Measurements from ENCODE around the gene PRR5L. TPM values are rescaled to one million over a fixed set of nuclear protein-coding genes. Genes with fewer than 3 reads are reported as not detected.

Gene PRR5L
- total RNA-seq, 1 experiment from 2014 or later, result 38.2 TPM

DNA sequence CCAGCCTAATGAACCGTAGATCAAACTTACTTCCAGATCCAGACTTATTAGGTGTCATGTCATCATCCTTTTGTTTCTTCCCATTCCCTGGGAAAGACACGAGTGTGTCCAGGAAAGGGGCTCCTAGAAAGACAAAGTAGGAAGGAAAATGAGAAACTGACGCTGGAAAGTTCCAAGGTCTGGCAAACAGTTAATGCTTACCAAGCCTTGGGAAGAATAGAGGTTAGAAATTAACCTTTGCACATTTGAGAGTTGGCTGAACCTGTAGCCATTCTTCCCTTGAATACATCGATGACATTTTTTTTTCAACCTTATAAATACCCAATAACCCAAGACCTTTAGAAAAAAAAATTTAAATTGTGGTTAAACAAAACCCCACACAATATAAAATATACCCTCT lies 136.7 kb downstream of the PRR5L start:
- no peak for DNase-seq (ENCODE audit: low spot score)

DNA sequence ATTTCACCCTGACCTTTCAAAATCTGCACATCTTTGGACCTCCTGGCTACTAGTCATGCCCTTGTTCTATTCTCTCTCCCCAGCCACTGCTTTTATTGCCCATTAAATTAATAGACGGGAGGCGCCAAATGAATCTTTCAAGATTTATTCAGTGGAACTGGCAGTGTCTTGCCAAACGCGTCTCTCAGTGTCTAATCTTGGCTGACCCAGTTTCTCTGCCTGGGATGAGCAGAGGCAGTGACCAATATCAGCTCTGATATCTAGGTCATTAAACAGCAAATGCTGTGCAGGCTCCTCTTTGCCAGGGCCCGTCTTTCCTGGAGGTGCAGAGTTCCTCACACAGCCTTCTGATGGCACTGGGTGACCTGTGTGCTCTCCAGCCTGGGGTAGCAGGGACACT lies 140.0 kb downstream of the PRR5L start:
- DNase-seq (ENCODE audit: low spot score), result no peak

DNA sequence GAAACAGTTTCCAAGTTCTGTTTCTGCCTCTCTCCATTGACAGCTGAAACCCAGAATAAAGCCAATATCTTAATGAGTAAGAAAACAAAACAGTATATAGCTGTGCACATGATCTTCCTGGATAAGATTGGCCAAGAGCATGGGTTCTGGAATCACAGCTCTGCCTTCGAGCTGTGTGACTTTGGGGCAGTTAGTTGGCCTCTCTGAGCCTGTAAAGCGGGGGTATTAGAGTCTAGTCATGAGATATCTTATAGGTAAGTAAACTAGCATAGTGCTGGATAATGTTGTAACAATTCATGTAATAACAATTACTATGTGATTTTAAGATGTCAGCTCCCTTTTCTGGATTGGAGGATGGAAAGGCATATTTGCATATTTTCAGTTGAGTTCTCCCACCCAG lies 140.5 kb downstream of the PRR5L start:
- DNase-seq (ENCODE audit: low spot score), result no peak

DNA sequence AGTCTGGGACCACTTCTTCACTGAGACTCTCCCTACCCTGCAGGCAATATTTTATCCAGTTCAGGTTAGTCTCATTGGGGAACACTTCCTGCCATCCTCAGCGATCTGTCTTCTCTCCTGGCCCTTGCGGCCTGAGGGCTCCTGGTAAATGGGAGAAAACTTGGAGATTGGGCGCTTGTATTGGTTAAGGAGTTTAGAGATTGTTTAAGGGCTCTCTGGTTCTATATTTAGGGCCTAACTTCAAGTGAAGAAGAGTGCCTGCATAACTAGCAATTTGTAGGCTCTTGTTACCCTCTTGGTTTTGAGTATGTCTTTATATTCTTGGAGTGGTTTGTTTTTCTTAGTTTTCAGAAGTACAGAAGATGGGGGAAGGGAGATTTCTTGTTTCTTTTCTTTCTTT lies 141.3 kb downstream of the PRR5L start:
- no peak for DNase-seq (ENCODE audit: low spot score)

DNA sequence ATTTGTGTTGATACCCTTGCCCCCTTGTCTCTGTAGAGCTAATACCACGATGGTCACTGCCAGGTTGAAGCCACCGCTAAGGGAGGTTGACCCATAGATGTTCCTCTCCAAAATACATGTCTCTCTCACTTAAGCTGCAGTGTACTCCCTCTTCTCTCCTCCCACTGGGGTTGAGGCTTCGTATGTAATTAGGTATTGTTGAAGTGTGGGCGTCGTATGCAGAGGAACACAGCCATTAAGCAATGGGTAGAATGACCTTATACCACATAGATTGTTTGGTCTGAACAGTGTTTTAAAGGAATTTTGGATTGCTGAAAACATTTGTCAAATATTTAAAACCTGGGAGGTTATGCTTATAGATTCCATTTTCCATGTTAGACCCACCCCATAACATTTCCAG lies 142.0 kb downstream of the PRR5L start:
- no peak for DNase-seq (ENCODE audit: low spot score)

DNA sequence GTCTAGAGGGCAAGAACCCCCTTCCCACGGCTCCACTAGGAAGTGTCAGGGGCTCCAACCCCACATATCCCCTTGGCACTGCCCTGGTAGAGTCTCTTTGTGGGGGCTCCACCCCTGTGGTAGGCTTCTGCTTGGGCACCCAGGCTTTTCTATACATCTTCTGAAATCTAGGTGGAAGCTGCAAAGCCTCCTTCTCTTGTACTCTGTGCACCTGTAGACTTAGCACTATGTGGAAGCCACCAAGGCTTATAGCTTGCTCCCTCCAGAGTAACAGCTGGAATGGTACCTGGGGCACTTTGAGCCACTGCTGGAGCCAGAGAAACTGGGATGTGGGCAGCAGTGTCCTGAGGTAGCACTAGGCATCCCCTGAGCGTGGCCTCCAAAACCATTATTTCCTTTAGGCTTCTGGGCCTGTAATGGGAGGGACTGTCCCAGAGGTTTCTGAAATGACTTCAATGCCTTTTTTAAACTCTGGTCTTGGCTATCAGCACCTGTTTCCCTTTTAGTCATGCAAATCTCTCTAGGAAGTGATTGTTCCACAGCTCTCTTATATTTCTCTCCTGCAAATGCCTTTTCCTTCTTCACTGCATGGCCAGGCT lies 145.6 kb downstream of the PRR5L start:
- DNase-seq (ENCODE audit: low spot score), result no peak

DNA sequence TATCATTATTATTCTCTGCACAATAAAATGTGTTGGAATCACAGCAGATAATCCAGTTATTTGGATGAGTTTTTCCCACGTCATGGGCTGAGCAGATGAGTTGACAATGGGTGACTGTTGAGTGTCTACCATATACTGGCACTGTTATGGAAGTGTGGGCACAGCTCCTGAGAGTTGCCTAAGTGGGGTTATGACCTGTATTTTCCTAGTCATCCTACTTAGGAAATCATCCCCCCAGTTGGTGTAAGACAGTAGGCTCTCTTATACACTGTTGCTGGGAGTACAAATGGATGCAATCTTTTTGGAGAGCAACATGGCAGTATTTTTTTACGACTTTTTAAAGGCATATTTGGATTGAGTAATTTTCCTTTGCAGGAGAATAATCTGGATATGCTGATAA lies 147.6 kb downstream of the PRR5L start:
- no peak for DNase-seq (ENCODE audit: low spot score)

DNA sequence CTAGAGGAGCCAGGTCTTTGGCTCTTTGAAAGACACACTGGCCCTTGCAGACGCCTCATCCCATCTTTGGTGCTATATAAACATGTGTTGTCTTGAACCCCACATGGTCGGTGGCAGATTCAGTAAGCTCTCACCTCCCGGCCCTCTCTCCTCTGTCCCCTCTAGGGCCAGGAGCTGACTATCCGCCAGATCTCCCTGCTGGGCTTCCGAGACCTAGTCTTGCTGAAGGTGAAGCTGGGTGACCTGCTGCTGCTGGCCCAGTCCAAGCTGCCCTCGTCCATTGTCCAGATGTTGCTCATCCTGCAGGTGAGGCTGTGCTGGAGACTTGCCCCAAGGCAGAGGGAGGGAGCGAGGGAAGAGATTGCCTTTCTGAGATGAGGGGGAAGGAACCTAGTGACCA lies 150.0 kb downstream of the PRR5L start:
- no peak for DNase-seq (ENCODE audit: low spot score)

DNA sequence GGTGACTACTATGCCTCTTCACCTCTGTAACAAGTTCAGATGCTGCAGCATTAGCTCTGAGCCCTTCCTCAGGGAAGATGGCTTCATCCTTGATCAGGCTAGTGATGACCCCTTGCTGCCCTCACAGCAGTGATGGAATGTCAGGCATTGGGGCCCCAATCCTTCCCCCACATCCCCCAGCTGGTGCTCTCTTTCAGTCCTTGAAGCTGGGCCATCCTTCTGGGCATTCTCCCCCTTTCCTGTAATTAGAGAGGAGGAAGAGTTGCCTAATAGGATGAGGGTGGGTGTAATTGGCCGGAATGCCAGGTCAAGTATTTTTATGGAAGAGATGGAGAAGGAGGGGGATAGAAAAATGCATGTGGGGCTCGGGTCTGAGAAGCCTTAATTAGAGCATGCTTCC lies 151.4 kb downstream of the PRR5L start:
- no peak for DNase-seq (ENCODE audit: low spot score)

DNA sequence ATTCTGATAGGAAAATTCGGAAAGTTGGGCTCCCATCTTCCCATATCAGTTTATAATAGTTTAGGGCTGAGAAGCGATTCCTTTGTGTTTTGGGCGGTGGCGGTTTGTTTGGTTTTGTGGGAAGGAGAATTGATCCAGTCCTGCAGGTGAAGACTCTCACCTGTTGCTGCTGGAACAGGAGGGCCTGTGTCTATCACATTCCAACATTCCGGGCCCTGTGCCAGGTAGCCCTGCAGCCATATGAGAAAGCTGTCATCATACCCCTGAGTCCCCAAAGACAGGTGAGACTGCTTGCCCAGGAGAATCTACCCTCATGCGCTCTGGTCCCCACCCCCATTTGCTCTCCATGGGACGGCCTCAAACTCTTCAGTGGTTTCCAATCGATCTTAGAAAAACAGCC lies 151.9 kb downstream of the PRR5L start:
- no peak for DNase-seq (ENCODE audit: low spot score)

DNA sequence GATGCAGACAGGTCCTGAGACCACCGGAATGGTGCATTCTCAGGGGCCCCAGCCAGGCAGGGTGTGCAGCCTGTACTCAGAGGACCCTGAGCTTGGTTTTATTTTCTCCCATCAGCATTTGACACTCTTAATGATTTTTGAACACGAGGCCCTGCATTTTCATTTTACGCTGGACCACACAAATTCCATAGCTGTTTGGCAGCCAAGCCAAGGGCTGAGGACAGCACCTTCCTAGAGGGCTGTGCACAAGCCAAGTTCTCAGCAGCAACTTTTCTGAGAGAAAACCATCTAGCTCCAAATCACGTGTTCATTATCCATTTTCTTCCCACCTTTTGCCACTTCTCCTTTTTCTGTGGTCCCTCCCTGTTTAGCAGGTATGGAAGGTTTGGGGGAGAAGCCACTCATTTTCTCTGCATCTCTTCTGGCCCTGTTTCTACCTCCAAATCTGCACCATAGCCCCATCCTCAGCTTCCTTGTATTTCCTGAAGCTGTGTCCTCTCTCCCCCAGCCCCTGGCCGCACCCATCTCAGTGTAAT lies 153.5 kb downstream of the PRR5L start:
- DNase-seq (ENCODE audit: low spot score), result no peak

DNA sequence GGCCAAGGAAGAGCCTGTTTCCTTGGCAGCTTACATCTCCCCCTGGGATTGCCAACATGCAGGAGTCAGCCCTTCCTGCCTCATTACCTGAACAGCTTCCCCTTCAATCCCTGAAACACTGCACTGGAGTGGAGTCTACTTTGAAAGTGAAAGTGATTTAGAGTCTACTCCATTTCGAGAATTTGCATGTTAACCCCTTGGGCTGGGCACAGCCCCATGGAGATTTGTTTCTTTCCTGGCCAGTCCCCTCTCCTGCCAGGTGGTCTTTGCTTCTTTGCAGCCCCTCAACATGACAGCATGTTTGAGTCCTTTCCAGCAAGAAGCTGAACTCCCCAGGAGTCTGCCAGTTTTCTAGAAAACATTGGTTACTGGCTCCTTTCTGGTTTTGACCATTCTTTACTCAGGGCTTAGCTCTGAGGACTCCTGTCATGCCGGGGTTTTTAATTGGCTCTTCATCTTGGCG lies 154.1 kb downstream of the PRR5L start:
- no peak for DNase-seq (ENCODE audit: low spot score)

DNA sequence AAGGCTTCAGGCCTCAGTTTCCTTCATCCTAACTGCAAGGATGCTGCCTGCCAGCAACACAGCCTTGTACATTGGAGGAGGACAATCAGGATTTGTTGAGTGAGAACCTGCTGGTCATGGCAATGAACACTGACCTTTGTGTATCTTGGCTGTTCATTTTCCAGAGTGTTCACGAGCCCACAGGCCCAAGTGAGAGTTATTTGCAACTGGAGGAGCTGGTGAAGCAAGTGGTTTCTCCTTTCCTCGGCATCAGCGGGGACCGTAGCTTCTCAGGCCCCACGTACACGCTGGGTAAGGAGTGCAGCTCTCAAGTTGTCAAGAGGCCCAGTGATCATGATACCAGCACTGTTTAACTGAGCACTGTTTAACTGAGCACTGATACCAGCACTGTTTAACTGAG lies 155.0 kb downstream of the PRR5L start:
- no peak for DNase-seq (ENCODE audit: low spot score)

DNA sequence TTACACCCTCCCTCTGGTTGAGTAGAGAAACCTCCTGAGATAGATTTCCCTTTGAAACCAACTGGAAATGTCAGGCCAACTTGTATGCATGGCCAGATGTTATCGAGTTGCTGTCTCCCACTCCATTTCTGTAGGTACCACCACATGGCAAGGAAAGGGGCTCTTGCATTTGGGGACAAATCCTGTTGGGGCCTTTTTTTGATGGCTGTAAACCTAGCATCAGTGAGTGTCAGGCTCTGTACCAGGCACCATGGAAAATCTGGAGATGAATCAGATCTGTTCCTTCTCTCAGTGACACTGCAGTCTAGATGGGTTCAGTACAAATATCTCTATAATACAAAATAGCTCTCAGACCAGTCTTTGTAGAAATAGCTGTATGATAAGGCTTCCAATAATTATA lies 155.6 kb downstream of the PRR5L start:
- no peak for DNase-seq (ENCODE audit: low spot score)

DNA sequence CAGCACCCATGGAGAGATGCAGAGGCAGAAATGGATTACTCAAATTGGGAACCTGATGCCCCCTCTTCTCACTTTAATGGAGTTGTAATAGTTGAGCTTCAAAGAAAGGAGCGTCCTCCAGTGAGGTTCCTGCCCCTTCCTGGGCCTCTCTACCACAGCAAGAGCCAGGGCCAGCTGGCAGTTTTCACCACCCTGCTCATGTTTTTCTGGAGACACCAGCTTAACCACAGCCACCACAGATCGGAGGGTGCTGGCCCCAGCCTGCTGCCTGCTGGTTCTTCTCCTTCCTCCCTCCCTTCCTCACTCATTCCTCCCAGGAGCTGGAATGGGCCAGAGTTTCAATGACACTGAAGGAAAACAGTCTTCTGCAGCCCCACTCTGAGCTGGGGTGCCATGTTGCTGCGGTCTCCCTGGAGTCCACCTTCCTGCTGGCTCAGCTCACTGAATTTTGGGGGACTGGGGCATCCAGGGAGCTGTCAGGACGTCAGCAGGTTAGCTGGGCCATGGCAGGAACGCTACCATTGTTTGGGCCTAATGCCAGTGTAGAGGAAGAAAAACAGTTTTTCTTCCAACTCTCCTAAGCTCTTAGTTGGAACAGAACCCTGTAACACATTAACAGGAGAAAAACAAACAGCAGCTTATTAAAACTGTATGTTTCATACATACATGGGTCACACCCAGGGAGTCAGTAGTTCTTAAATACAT lies 156.3 kb downstream of the PRR5L start:
- DNase-seq (ENCODE audit: low spot score), result peak; percentile 96

DNA sequence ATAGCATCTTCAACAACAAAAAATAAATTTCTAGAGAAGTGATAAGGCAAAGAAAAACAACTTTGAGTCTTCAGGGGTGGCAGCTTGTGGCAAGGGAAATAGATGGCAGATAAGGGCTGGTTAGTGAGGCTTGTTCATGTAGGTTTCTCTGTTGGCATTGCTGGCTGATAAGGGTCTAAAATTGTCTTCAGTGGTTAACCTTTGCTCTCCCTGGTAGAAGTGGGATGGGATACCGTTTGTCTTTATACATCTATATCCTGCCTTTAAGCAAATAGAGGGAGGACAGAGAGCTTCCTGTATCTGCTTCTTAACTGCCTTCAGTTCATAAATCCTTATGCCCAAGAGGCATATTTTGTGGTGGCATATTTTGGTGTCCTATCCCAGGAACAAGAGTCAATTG lies 156.9 kb downstream of the PRR5L start:
- no peak for DNase-seq (ENCODE audit: low spot score)

DNA sequence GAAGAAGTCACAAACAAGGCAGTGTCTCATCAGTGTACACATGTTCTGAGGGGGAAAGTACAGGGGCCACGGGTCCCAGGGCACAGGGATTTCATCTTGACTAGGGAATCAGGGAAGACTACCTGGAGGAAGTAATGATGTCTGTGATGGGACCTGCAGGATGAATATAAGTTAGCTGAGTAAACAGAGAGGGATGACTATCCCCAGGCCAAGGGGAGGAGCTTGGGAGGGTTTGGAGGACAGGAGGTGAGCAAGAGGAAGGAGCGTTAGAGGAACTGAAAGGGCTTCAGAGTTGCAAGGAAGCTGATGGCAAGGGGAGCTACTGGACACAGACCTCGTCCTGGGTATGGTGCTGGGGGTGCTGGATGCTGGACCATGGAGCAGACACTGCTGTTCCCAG lies 157.6 kb downstream of the PRR5L start:
- peak; percentile 52 for DNase-seq (ENCODE audit: low spot score)

DNA sequence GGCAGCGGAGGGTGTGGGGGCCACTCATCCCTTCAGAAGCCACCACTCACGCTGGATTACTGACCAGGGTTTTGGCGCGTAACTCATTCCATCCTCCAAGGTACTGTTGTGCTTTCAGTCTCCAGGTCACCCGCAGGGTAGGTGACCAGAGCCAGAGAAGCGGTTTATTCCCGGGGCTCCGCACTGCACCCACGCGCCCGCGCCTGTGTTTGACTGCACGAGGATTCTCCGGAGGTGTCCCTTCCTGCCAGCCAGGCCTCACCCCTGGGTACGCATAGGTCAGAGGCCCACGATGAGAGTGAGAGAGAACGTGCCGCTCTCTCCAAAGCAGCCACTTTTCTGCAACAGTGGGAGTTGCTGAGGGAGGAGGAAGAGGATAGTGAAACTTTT lies 158.5 kb downstream of the PRR5L start:
- no peak for DNase-seq (ENCODE audit: low spot score)

DNA sequence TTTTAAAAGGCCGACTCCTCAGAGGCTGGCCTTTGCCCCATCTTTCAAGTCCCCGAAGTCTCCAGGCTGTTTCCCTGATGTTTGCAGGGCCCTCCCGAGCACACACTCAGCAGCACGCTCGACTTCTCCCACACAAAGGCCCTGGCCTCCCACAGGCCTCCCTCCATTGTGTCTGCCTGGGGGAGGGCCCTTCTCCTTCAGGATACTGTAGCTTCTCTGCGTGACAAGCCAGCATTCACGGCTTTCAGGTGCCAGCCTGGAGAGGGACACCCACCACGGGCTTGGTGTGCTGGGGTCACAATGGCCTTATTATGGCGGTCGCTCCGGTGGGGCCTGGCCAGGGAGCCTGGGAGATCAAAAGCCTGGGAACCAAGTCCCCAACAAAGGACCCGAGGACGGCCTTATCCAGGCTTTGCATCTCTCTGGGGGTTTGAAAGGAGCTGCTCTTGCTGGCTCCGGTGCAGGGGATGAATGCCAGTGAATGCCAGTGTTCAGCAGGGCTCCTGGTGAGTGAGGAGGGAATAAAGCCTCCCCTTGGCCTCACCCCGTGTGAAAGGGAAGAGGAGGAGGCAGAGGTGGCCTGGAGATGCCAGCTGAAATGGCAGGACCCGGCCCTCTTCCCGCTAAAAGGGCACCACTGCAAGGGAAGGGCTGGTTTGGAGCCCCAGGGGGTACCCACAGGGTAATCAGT lies 159.0 kb downstream of the PRR5L start:
- peak; percentile 71 for DNase-seq (ENCODE audit: low spot score)

DNA sequence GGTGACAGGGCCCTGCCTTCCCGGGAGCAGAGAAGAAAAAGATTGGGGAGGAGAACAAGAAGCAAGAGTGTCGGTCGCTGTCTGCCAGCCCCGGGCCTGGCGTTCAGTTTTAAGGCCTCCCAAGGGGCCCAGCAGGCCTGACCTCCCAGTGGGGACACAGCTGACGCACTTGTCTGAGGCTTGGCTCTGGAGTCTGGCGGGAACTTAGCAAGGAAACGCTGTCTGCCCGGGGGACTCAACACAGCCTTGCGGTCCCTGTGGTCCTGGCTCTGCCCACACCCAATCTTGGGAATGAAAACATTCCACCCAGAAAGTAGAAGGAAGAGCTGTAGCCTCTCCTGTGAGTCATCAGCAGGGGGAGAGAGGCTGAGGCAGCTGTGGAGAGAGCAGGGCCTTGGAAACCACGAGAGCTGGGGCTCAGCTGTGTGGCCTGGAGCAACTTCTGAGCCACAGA lies 159.6 kb downstream of the PRR5L start:
- DNase-seq (ENCODE audit: low spot score), result peak; percentile 100

DNA sequence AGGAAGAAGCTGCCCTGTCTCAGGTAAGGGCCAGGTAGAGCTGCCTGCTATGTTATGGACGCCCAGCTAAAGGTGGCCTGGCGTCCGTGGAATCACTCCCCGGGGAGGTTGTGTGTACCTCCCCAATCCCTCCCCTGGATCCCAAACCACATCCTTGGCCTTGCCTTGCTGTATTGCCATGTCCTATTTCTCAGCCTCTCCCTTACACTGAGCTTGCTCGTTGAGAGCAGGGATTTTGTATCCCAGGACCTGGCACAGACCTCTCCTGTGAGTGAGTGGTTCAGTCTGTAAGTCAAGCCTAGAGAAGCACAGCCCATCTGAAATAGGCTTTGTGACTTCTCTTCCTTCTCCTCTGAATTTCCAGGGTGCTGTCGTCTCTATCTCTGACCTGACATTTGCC lies 160.1 kb downstream of the PRR5L start:
- DNase-seq (ENCODE audit: low spot score), result peak; percentile 69

DNA sequence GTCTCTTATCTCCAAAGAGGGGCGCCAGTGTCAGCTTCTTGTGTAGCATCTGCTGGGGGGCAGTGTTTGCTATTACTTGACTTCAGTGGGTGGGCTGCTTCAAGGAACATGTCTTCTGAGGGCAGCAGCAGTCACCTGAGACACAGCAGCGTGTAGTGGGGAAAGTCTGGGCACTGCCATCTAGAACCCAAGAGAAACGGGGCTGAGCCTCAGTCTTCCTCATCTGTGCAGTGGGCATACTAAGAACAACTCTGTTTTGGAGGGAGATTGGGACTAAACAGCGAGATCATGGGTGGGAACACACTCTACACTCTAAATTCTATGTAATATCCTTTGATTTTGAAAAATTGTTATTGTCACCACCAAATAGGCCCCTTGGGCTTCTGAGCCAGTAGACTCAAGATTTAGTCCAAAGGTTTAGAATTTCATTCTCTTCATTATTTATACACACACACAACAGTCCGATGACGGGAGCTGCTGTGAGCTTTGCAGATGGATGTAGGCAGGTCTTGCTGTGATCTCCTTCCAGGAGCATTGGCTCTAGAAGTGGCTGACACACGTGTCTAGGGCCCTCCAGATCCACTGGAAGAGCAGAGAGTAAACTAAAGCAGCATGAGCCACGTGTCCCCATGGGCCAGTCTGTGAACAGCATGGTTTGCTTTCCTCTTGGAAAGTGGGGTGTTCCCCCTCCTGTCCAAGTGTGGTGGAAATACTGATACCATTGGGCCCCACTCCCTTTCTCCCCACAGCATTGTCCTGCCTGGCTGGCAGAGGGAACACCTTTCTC lies 162.2 kb downstream of the PRR5L start:
- no peak for DNase-seq (ENCODE audit: low spot score)
